Femur (tissue), 1 donor: ENCODE results near the gene RPS6KA4.

Experiments used
- DNase-seq: peaks from one replicate; pipeline ENCODE4 v3.0.0-alpha.2; 2017

Gene RPS6KA4

GRCh38 chr11:64349404-64349803 lies 9.6 kb upstream of the RPS6KA4 start:
- DNase-seq = no peak

GRCh38 chr11:64351136-64351631 lies 7.8 kb upstream of the RPS6KA4 start:
- DNase-seq = no peak

DNA sequence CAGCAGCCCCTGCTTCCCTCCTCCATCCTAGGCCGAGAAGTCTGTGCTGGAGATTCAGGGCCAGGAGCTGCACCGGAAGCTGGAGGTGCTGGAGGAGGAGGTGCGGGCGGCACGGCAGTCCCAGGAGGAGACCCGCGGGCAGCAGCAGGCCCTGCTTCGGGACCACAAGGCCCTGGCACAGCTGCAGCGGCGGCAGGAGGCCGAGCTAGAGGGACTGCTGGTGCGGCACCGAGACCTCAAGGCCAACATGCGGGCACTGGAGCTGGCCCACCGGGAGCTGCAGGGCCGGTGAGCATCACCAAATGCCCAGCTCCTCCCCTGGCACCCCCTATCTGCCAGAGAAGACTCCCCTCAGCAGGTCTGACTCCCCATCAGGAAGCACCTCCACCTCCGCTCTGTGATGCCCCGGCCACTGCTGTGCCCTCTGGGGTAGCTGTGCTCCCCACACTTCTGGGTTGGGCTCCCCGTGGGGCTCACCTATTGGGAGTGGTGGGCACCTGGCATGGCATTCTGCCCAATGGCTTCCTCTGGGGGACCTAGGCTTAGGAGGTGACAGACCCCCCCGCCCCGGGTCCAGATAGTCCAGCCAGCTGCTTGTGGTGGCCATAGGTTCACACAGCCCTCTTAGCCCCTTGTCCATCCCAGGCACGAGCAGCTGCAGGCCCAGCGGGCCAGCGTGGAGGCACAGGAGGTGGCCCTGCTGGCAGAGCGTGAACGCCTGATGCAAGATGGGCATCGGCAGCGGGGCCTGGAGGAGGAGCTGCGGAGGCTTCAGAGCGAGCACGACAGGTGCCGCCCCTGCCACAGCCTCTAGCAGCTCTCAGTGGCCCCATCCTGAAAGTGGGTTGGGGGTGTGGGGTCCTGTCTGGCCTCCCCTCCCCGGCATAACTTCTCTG lies 6.6 kb upstream of the RPS6KA4 start:
- peak; percentile 40 for DNase-seq

DNA sequence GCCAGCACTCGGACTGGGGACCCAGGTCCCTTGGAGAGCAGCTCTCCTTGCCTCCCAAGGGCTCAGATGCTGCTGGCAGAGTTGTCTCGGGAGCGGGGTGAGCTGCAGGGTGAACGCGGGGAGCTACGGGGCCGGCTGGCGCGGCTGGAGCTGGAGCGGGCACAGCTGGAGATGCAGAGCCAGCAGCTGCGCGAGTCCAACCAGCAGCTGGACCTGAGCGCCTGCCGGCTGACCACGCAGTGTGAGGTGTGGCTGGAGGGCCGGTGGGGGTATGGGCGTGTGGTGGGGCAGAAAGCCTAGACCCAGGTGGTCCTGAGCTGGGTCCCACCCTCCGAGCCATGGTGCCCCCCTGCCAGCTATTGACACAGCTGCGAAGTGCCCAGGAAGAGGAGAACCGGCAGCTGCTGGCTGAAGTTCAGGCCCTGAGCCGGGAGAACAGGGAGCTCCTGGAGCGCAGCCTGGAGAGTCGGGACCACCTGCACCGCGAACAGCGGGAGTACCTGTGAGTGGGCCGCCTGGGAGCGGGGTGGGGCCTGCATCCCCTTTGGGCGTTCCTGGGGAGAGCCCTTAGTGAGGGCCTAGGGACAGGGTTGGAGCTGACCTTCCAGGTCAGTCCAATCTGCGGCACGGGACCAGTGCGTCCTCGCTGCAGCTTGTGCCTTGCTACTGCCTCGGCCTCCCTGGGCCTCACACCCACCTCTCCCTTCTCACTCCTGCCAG lies 5.8 kb upstream of the RPS6KA4 start:
- peak; percentile 44 for DNase-seq

DNA sequence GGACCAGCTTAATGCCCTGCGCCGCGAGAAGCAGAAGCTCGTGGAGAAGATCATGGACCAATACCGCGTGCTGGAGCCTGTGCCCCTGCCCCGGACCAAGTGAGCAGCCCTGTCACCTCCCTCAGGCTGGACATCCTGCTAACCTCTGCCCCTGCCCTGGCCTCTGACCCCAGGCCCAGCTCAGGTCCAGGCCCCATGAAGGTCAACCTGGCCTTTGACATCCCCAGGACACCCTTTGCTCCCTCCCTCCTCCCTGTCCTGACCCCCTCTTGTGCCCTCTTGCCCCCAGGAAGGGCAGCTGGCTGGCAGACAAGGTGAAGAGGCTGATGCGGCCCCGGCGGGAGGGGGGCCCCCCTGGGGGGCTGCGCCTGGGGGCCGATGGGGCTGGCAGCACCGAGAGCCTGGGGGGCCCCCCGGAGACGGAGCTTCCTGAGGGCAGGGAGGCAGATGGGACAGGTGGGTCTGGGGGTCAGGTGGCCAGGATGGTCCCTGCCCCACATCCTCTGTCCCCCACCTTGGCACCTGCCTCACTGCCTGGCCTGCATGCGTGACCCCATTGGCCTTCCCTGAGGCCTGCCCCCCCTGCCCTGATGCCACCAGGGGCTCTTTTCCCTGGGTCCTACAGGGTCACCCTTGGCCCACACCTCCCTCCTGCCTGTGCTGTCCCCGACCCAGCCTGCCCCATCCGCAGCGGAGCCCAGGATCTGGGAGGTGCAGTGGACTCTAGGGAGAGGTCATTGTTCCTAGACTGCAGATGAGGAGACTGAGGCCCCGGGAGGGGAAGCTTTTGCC lies 5.1 kb upstream of the RPS6KA4 start:
- DNase-seq = no peak

DNA sequence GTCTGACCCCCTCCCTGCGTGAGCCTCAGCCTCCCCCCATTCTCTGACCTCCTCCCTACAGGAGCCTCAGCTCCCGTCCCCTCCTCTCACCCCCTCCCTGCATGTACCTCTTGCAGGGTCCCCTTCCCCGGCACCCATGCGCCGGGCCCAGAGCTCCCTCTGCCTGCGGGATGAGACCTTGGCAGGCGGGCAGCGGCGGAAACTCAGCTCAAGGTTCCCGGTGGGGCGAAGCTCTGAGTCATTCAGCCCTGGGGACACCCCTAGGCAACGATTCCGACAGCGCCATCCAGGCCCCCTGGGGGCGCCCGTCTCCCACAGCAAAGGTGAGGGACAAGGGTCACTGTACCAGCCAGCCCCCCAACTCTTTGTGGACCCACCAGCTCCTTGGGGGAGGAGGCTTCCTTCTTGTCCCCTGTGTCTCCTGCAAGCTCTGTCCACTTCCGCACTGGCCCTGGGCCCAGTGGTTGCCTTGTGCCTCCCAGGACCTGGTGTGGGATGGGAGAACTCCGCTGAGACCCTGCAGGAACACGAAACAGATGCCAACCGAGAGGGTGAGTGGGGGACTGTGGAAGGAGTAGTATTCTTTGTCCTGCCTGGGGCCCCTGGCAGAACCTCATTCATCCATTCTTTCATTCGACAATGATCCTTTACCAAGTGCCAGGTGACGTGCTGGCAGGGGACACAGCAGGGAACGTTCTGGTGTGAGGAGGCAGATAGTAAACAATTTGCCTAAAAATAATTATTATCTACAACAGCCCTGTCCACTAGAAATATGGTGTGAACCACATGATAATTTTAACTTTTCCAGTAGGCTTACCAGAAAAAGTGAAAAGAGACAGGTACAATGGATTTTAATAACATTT lies 3.7 kb upstream of the RPS6KA4 start:
- peak; percentile 74 for DNase-seq

- DNase-seq = no peak
Observed at GRCh38 chr11:64356498-64357411, 2.2 kb upstream of the RPS6KA4 start.

DNA sequence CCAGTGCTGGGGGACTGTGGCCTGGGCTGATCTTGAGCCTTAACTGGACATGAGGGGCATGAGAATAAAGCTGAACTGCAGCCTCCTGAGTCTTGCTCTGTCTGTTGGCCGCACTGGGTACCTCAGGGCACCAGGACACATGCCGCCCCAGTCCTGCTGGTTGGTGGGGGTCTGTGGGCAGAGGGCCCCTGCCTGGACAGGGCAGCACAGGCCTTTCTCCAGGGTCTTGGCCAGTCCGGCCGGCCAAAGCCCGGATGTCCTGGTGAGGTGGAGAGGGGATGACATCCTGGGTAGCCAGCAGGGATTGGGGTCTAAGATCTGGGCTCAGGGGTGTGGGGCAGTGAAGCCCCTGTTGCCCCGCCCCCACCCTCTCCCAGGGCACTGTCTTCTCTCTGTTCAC lies 1.5 kb upstream of the RPS6KA4 start:
- no peak for DNase-seq

DNA sequence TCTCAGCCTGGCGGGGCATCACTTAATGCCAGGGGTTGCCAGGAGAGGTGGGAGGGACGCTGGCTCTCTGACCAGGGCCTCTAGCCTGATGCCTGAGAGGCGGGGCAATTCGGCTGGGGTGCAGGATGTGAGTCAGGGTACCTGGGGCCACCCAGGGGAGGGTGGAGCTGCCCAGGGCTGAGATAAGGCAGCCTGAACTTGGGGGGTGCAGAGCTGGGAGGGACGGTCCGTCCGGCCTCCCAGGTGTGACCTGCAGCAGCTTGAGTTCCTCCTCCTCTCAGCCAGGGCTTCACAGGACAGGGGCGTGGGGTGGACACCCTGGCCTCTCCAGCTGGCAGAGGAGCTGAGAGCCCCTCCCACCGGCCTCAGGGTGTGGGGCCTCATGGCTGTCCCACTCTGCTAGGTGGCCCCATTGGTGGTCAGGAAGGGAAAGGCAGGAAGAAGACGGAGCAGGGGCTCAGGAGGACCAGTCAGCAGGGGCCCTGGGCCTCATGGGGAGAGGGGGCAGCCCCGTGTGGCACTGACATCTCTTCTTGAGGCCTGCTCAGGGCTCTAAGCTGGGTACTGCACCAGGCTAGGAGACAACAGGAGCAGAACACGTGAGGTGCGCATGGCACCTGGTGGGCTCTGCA lies 942 bp upstream of the RPS6KA4 start:
- no peak for DNase-seq

DNA sequence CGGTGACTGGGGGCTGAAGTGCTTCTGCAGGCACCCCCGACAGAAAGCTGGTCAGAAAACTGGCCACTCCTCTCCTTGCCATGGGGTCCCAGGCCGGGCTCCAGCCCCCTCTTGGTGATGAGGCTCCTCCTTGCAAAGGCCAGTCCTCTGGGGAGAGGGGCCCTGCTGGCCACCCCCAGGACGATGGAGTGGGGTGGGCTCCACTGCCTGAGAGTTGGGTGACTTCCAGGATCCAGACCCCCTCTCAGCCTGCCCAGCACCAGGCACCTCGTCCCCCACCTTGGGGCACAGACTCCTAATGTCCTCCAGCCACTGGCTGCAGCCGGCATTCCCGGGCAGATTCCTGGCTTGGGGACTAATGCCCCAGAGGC lies 441 bp upstream of the RPS6KA4 start:
- no peak for DNase-seq

DNA sequence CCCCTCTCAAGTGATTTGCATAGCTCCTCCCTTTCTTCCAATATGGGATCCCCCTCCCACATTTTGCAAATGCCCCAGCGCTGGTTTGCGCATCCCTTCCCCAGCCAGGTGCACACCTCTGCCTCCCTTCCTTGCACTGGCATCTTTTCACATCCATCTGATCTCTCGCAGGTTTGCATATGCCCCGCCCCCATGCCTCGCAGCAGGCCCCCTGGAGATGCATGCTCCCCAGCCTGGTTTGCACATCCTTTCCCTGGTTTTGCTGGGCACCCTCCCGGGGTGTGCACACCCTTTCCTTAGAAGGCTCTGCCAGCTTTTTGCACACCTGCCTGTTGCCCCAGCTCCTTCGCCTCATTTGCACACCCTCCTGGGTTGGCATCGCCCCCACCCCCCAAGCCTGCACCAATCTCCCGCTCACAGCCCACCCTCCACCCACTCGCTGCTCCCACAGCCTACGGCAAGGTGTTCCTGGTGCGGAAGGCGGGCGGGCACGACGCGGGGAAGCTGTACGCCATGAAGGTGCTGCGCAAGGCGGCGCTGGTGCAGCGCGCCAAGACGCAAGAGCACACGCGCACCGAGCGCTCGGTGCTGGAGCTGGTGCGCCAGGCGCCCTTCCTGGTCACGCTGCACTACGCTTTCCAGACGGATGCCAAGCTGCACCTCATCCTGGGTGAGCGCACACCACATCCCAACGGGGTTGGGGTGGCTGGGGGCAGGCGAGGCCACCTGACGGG lies 917 bp downstream of the RPS6KA4 start:
- DNase-seq = peak; percentile 39

GRCh38 chr11:64360448-64360921 lies 1.5 kb downstream of the RPS6KA4 start:
- DNase-seq = no peak

- DNase-seq = no peak
Observed at GRCh38 chr11:64361659-64362058, 2.7 kb downstream of the RPS6KA4 start.

DNA sequence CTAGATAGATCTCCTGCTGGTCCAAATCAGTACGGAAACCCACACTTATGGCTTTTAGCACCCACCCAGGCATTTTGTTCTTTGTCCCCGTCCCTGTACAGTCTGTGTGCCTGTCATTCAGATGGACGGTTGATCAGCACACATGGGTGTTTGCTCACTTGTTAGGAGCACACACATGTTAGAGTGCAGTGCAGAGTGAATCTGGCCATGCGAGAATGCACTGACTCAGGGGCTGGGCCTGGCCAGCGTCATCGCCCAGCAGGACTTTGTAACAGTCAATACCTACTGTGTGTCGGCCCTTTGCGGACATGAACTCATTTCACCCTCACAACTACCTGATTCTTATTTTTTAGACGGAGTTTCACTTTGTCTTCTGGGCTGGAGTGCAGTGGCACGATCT lies 3.4 kb downstream of the RPS6KA4 start:
- no peak for DNase-seq

DNA sequence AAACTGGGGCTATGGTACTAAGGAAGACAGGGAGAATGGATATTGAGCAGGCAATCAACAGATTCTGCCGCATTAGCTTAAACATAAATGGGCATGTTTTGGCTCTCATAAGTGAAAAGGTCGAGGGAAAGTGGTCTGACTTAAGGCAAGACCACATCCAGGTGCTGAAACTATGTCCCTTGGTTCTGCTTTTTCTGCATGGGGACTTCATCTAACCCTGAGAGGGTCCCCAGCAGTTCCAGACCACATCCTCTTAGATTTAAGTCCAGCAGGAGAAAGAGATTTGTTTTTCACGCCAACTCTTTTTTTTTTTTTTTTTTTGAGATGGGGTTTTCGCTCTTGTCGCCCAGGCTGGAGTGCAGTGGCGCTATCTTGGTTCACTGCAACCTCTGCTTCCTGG lies 5.5 kb downstream of the RPS6KA4 start:
- no peak for DNase-seq

DNA sequence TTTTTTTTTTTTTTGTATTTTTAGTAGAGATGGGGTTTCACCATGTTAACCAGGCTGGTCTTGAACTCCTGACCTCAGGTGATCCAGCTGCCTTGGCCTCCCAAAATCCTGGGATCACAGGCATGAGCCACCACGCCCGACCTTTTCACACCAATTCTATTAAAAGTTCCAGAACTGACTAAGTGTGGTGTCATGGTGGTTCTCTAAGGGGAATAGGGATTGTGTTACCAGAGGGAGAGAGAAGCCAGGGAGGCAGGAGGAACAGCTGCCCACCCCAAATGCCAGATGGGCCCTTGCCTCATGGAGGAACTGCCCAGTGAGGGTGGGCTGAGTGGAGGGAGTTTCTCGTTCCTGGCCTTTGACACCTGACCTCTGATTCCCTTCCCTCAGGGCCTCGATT lies 5.9 kb downstream of the RPS6KA4 start:
- no peak for DNase-seq

DNA sequence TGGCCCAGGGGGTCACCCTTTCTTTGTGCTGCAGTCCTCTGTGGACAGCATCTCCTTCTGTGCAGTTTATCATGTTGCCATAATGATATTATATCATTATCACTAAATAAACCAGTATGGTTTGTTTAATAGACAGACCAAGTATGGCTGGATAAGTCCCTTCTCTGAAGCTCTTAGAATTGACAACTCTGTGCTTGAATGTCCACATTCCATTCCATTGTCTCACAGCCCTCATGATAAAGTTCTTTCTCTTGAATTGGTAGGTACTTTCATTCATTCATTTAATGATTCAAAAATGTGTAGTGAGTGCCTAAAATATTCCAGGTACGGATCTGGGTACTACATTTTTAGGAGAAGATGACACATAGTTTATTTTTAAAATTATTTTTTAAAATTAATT lies 7.8 kb downstream of the RPS6KA4 start:
- no peak for DNase-seq

GRCh38 chr11:64367931-64368672 lies 9.1 kb downstream of the RPS6KA4 start:
- no peak for DNase-seq

DNA sequence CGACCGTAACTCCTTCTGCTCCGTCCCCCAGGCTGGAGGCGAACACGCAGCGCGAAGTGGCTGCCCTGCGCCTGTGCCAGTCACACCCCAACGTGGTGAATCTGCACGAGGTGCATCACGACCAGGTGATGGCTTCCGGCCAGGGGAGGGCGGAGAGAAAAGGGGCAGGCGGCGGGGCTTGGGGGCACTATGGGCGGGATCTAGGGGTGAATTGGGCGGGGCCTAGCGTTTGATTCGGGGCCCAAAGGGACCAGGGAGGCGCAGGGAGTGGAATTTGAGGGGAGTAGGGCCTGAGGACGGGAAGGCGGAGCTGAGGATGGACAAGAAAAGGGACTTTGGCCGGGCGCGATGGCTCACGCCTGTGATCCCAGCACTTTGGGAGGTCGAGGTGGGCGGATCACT lies 9.7 kb downstream of the RPS6KA4 start:
- no peak for DNase-seq
